PFSK-1 (cell line): ENCODE results near the gene RPS29.

Experiments
- FOXP2 ChIP-seq: optimal IDR thresholded peaks from 2 replicates; pipeline ENCODE3; 2011; ENCODE audit warnings: borderline replicate concordance, control low read depth, inconsistent platforms; ENCODE audit not compliant: insufficient read depth; ENCODE audit errors: extremely low read length, extremely low read depth
- POLR2AphosphoS5 ChIP-seq: IDR thresholded peaks from 2 replicates; pipeline ENCODE4 v1.6.1; 2012; ENCODE audit warnings: low read depth, mild to moderate bottlenecking, control low read depth, low read length, moderate library complexity
- REST ChIP-seq, 2 experiments: IDR thresholded peaks; 2 replicates each; pipeline versions ENCODE4 v1.6.1 to v1.8.0; 2011 to 2012; ENCODE audit warnings: low read depth in 2 of 2, low read length in 2 of 2, control low read depth in 1 of 2, inconsistent platforms in 1 of 2, mild to moderate bottlenecking in 1 of 2, moderate library complexity in 1 of 2; ENCODE audit not compliant: insufficient read depth in 1 of 2
- SIN3A ChIP-seq: IDR thresholded peaks from 2 replicates; pipeline ENCODE4 v1.6.1; 2012; ENCODE audit warnings: mild to moderate bottlenecking, low read length, moderate library complexity, borderline replicate concordance; ENCODE audit not compliant: insufficient read depth
- TAF1 ChIP-seq: IDR thresholded peaks from 2 replicates; pipeline ENCODE4 v1.6.1; 2012; ENCODE audit warnings: low read length, control low read depth, borderline replicate concordance; ENCODE audit not compliant: insufficient read depth

Gene RPS29

GRCh38 chr14:49553892-49554291 lies 32.3 kb downstream of the RPS29 start:
- TF ChIP-seq TAF1 (no peak), SIN3A (no peak), POLR2AphosphoS5 (no peak), FOXP2 (no peak)

GRCh38 chr14:49553106-49553505 lies 33.1 kb downstream of the RPS29 start:
- no peak for TF ChIP-seq REST (IDR thresholded peaks at IDR 0.05; ENCODE audit: insufficient read depth in 1 of 2, low read depth in 2 of 2, low read length in 2 of 2)
- no peak for TF ChIP-seq TAF1

- TF ChIP-seq SIN3A (no peak), FOXP2 (no peak), TAF1 (no peak), REST (IDR thresholded peaks at IDR 0.05; ENCODE audit: insufficient read depth in 1 of 2, low read depth in 2 of 2, low read length in 2 of 2) (no peak), POLR2AphosphoS5 (no peak)
Observed at GRCh38 chr14:49551569-49551968, 34.6 kb downstream of the RPS29 start.

GRCh38 chr14:49550286-49551184 lies 35.6 kb downstream of the RPS29 start:
- TF ChIP-seq SIN3A (no peak), POLR2AphosphoS5 (no peak), FOXP2 (no peak), REST (IDR thresholded peaks at IDR 0.05; ENCODE audit: insufficient read depth in 1 of 2, low read depth in 2 of 2, low read length in 2 of 2) (no peak), TAF1 (no peak)

- no peak for TF ChIP-seq TAF1
- TF ChIP-seq POLR2AphosphoS5 = no peak
- TF ChIP-seq SIN3A = no peak
- no peak for TF ChIP-seq REST (IDR thresholded peaks at IDR 0.05; ENCODE audit: insufficient read depth in 1 of 2, low read depth in 2 of 2, low read length in 2 of 2)
- no peak for TF ChIP-seq FOXP2
Observed at GRCh38 chr14:49549881-49550280, 36.3 kb downstream of the RPS29 start.
